Loucy (cell line): ENCODE results near the gene SLC43A1.
A peak's percentile ranks its signal among the peaks of the same experiment; 100 is the strongest.

Source experiments
- H2AFZ ChIP-seq: fragments of 200-600 bp; sonication (generic); 2 replicates; pipeline ENCODE4 v1.6.0; 2016; ENCODE audit warnings: antibody characterized with exemption, mild to moderate bottlenecking, low read length, moderate library complexity
- H3F3A ChIP-seq: fragments of 200-600 bp; 2 replicates; pipeline ENCODE4 v1.6.0; 2016; ENCODE audit warnings: antibody characterized with exemption, low read depth, mild to moderate bottlenecking
- H3K27me3 ChIP-seq: fragments of 200-600 bp; sonication (generic); 2 replicates; pipeline ENCODE4 v1.6.1; 2014; ENCODE audit warnings: low read length, mild to moderate bottlenecking; ENCODE audit not compliant: insufficient read depth, poor library complexity, severe bottlenecking
- H3K36me3 ChIP-seq: fragments of 200-600 bp; sonication (generic); 2 replicates; pipeline ENCODE4 v1.6.1; 2016; ENCODE audit warnings: low read length; ENCODE audit not compliant: insufficient read depth
- H3K4me1 ChIP-seq: fragments of 200-600 bp; sonication (generic); 2 replicates; pipeline ENCODE4 v1.5.1; 2014; ENCODE audit warnings: low read length, mild to moderate bottlenecking; ENCODE audit not compliant: insufficient read depth, poor library complexity, severe bottlenecking
- H3K4me2 ChIP-seq: fragments of 200-600 bp; sonication (generic); 2 replicates; pipeline ENCODE4 v1.6.0; 2014; ENCODE audit warnings: antibody characterized with exemption, low read length, low read depth, mild to moderate bottlenecking; ENCODE audit not compliant: poor library complexity, severe bottlenecking
- H3K4me3 ChIP-seq: fragments of 200-600 bp; sonication (generic); 2 replicates; pipeline ENCODE4 v1.5.1; 2014; ENCODE audit warnings: low read length, mild to moderate bottlenecking, mixed read lengths; ENCODE audit not compliant: poor library complexity, severe bottlenecking
- H3K79me2 ChIP-seq: fragments of 200-600 bp; sonication (generic); 2 replicates; pipeline ENCODE4 v1.6.1; 2014; ENCODE audit warnings: low read length; ENCODE audit not compliant: insufficient read depth
- H3K9ac ChIP-seq: fragments of 200-600 bp; sonication (generic); 2 replicates; pipeline ENCODE4 v1.6.0; 2014; ENCODE audit warnings: mild to moderate bottlenecking, low read depth, low read length, moderate library complexity; ENCODE audit not compliant: poor library complexity, severe bottlenecking
- H3K9me2 ChIP-seq: fragments of 200-600 bp; sonication (generic); replicated peaks from 2 replicates; pipeline ENCODE4 v1.6.1; 2016; ENCODE audit warnings: low read depth, low read length, mixed read lengths
- H3K9me3 ChIP-seq: fragments of 200-600 bp; sonication (generic); 2 replicates; pipeline ENCODE4 v1.6.1; 2014; ENCODE audit warnings: mild to moderate bottlenecking, antibody characterized with exemption, low read length, low read depth; ENCODE audit not compliant: insufficient read depth
- H4K20me1 ChIP-seq: fragments of 200-600 bp; sonication (generic); 2 replicates; pipeline ENCODE4 v1.6.0; 2014; ENCODE audit warnings: antibody characterized with exemption, low read length, mild to moderate bottlenecking; ENCODE audit not compliant: insufficient read depth, poor library complexity, severe bottlenecking
- EZH2phosphoT487 ChIP-seq: fragments of 200-600 bp; IDR thresholded peaks from 2 replicates; pipeline ENCODE4 v1.6.1; 2018; ENCODE audit warnings: antibody characterized with exemption, mild to moderate bottlenecking, moderate library complexity, borderline replicate concordance
- TF ChIP-seq, protein P1 (sequence below): fragments of 200-600 bp; sonication (generic); conservative IDR thresholded peaks from 2 replicates; pipeline ENCODE4 v1.5.1; 2014; ENCODE audit warnings: mild to moderate bottlenecking, antibody characterized with exemption, low read length

Gene SLC43A1

DNA sequence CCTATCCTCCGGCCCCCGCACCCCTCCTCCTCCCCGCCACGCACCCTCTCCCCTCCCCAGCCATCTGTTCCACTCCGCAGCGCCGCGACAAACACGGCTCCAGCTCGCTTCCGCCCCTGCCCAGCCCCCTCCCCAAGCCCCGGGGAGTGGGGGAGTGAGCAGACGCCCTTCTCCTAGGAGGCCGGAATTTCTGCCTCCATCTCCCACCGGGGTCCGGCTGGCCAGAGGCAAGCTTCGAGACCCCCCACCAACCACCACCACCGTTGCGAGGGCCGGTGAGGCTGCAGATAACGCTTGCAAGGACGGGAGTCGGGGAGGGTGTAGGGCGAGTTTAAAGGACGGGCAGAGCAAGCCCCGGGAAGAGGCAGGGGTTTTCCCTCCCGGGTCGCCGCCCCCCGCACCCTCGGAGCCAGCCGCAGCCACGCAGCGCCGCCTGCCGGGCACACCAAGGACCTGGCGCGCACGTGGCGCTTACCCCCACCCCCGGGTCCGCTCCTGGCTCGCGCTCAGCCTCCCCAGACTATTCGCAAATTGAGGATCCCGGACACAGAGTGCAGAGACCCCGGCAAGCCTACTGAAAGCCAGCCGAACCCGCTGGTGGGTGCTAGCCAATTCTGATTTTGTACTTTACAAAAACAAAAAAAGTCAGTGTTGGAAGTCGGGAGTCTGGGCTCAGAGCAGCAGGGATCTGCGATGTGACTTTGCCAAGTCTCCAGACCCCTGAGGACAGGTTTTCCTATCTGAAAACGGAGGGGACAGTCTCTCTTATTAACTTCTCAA is 32.5 kb downstream of the SLC43A1 start:
- Histone ChIP-seq H3K79me2 (no peaks in the 10 kb centered on the region), H2AFZ (no peak overlapping the region; the same call in 1 of the 2 replicates), H3K9me2 (no peaks in the 10 kb centered on the region), H3F3A (no peaks in the 10 kb centered on the region), H3K36me3 (peaks cover 20% of the 10 kb centered on the region; the same call in 1 of the 2 replicates), H3K4me1 (peaks cover 8% of the 10 kb centered on the region), H3K4me2 (peak overlapping the region; percentile 77), H3K4me3 (peak overlapping the region; percentile 71), H4K20me1 (no peaks in the 10 kb centered on the region), H3K27me3 (no peaks in the 10 kb centered on the region), H3K9ac (peak overlapping the region; percentile 54), H3K9me3 (no peaks in the 10 kb centered on the region)
- TF ChIP-seq, protein P1, sequence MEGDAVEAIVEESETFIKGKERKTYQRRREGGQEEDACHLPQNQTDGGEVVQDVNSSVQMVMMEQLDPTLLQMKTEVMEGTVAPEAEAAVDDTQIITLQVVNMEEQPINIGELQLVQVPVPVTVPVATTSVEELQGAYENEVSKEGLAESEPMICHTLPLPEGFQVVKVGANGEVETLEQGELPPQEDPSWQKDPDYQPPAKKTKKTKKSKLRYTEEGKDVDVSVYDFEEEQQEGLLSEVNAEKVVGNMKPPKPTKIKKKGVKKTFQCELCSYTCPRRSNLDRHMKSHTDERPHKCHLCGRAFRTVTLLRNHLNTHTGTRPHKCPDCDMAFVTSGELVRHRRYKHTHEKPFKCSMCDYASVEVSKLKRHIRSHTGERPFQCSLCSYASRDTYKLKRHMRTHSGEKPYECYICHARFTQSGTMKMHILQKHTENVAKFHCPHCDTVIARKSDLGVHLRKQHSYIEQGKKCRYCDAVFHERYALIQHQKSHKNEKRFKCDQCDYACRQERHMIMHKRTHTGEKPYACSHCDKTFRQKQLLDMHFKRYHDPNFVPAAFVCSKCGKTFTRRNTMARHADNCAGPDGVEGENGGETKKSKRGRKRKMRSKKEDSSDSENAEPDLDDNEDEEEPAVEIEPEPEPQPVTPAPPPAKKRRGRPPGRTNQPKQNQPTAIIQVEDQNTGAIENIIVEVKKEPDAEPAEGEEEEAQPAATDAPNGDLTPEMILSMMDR, result peak; percentile 55
- TF ChIP-seq EZH2phosphoT487, result no peak

DNA sequence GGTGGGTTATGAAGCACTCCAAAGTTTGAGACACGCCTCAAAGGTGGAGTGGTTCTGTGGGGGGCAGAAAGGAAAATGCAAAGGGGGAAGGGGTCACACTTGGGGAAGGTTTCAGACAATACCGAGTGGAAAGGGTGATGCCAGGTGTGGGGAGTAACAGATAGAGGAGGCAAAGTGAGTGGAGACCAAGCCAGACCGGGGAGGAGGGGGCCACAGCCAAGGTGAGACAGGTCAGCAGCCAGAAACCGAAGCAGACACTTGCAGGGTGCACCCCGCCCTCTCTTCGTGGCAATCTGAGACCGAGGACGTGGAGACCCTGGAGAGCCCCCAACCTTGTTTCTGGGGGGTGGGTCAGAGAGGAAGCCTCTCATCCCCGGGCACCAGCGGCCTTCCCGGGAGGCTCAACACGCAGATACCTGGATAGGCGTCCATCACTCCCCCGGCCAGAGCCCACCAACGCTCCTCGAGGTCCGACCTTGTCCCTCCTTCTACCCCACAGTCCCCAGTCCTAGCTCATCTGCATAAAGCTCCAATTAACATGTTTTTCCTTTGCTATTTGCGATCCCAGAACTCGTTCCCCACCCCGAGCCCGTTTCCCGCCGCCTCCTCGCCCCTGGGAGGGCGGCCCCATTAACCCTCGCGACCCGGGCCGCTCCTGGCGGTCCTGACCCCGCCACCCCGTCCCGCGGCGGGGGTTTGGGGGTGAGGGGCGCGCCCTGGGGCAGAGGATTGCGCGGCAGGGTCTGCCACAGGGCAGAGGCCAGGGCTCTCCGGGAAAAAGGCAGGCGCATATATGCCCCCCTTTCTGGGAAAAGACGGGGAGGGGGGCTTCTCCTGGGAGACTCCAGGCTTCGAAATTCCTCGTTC is 33.4 kb downstream of the SLC43A1 start:
- Histone ChIP-seq H2AFZ (no peak overlapping the region), H3K9me3 (no peaks in the 10 kb centered on the region), H3K27me3 (no peaks in the 10 kb centered on the region), H3F3A (no peaks in the 10 kb centered on the region), H3K79me2 (no peaks in the 10 kb centered on the region), H3K9ac (peak overlapping the region; percentile 54), H3K9me2 (no peaks in the 10 kb centered on the region), H3K36me3 (peaks cover 14% of the 10 kb centered on the region; the same call in 1 of the 2 replicates), H3K4me3 (peak overlapping the region; percentile 71), H3K4me1 (peaks cover 8% of the 10 kb centered on the region), H3K4me2 (peak overlapping the region; percentile 77), H4K20me1 (no peaks in the 10 kb centered on the region)
- no peak for TF ChIP-seq EZH2phosphoT487
- TF ChIP-seq, protein P1, result no peak

DNA sequence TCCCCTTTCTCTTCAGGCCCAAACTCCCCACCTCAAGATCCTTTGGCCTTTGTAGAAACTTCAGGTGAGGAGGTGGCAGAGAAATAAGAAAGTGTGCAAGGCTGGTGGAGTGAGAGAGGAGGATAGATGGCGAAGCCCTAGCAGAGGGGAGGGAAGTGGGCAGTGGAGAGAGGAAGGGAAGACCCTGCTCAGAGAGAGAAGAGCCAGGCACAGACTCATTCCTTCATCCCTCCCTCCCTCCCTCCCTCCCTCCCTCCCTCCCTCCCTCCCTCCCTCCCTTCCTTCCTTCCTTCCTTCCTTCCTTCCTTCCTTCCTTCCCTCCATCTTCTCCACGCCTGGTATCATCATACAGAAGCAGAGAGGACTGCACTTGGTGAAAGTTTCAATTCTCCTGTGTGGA is 34.2 kb downstream of the SLC43A1 start:
- no peak overlapping the region for H2AFZ ChIP-seq
- H3K79me2 ChIP-seq, result no peaks in the 10 kb centered on the region
- no peaks in the 10 kb centered on the region for H4K20me1 ChIP-seq
- no peak overlapping the region for H3K4me2 ChIP-seq
- H3K4me1 ChIP-seq, result peaks cover 8% of the 10 kb centered on the region
- no peaks in the 10 kb centered on the region for H3K27me3 ChIP-seq
- TF ChIP-seq EZH2phosphoT487, result no peak
- TF ChIP-seq, protein P1, result no peak
- H3K9me3 ChIP-seq, result no peaks in the 10 kb centered on the region
- peaks cover 14% of the 10 kb centered on the region; the same call in 1 of the 2 replicates for H3K36me3 ChIP-seq
- no peak overlapping the region for H3K9ac ChIP-seq
- H3K4me3 ChIP-seq, result no peak overlapping the region
- no peaks in the 10 kb centered on the region for H3F3A ChIP-seq
- H3K9me2 ChIP-seq, result no peaks in the 10 kb centered on the region
